Gastroesophageal sphincter (tissue), 4 donors: ENCODE measurements around the gene PDIA5. TPM values are rescaled to one million over a fixed set of nuclear protein-coding genes. Genes with fewer than 3 reads are reported as not detected.

ENCODE experiments used
- ATAC-seq: fragments of 150-250 bp; one replicate; pipeline ENCODE4 v1.9.1; 2016; ENCODE audit warnings: mild to moderate bottlenecking, moderate library complexity
- H3K27ac ChIP-seq, 4 donors: fragments of 200-600 bp; sonication (generic) in 3 of 4; 1 replicate in 3 of 4; 2 replicates in 1 of 4; pipeline ENCODE4 v1.5.1; 2016 to 2019
- H3K27me3 ChIP-seq: fragments of 200-600 bp; sonication (generic); one replicate; pipeline ENCODE4 v1.5.1; 2019
- H3K36me3 ChIP-seq, 2 donors: fragments of 200-600 bp; sonication (generic); one replicate each; pipeline ENCODE4 v1.5.1; 2019; ENCODE audit warnings: control low read depth in 1 of 2
- H3K4me1 ChIP-seq, 3 donors: fragments of 200-600 bp; sonication (generic); 1 replicate in 2 of 3; 2 replicates in 1 of 3; pipeline ENCODE4 v1.5.1; 2016 to 2019; ENCODE audit warnings: control low read depth in 2 of 3
- H3K4me3 ChIP-seq, 2 donors: fragments of 200-600 bp; sonication (generic); one replicate each; pipeline ENCODE4 v1.5.1; 2019; ENCODE audit warnings: mild to moderate bottlenecking in 1 of 2, moderate library complexity in 1 of 2
- H3K9me3 ChIP-seq, 3 donors: fragments of 200-600 bp; sonication (generic); one replicate each; pipeline ENCODE4 v1.5.1; 2017 to 2019; ENCODE audit warnings: control low read depth in 2 of 3
- CTCF ChIP-seq, 4 experiments: fragments of 200-600 bp in 2 of 4; fragments of 450-650 bp in 2 of 4; sonication (generic) in 1 of 4; IDR thresholded peaks; one replicate each; pipeline ENCODE4 v1.5.1; 2017 to 2019; ENCODE audit warnings: antibody characterized with exemption in 4 of 4, mild to moderate bottlenecking in 2 of 4, moderate library complexity in 2 of 4
- EP300 ChIP-seq: sonication (generic); formaldehyde crosslinking; IDR thresholded peaks from one replicate; pipeline ENCODE4 v1.6.1; 2017; ENCODE audit warnings: antibody characterized with exemption, mild to moderate bottlenecking
- POLR2A ChIP-seq, 2 donors: fragments of 450-650 bp; IDR thresholded peaks; one replicate each; pipeline ENCODE4 v1.6.1; 2017; ENCODE audit warnings: antibody characterized with exemption in 2 of 2, mild to moderate bottlenecking in 2 of 2, moderate library complexity in 1 of 2
- POLR2AphosphoS5 ChIP-seq: sonication (generic); formaldehyde crosslinking; IDR thresholded peaks from one replicate; pipeline ENCODE4 v1.6.1; 2017; ENCODE audit warnings: antibody characterized with exemption
- WGBS, 2 donors: methylation state at CpG; one replicate each; pipeline ENCODE4 v1.1.5; 2018; ENCODE audit warnings: low coverage in 1 of 2; 5-methylcytosine and 5-hydroxymethylcytosine counted together
- total RNA-seq, 4 donors: library from RNA; depleted of rRNA; stranded (reverse); fragments of >200 nt; gene quantifications; one replicate each; pipeline ENCODE4 v1.1.0, GENCODE V29; 2016

Gene PDIA5
- total RNA-seq, 4 donors from 2014 or later: 9.0 to 19.8 (median 16.9) TPM

- TF ChIP-seq POLR2A (IDR thresholded peaks at IDR 0.05) (no peak), POLR2AphosphoS5 (no peak), CTCF (IDR thresholded peaks at IDR 0.05) (no peak), EP300 (no peak)
- Histone ChIP-seq H3K27me3 (no peaks in the 10 kb centered on the region), H3K27ac (peak overlapping the region in 3 of 4 donors; percentile 3 to 77 (median 12)), H3K4me3 (no peak overlapping the region), H3K36me3 (no peaks in the 10 kb centered on the region), H3K4me1 (peaks cover 12 to 98% (median 54%) of the 10 kb centered on the region in 3 donors), H3K9me3 (no peaks in the 10 kb centered on the region)
- WGBS, 2 donors: 90 to 91% methylated on average over 6 to 7 of the region's 7 CpGs
- ATAC-seq: no peak
Measured at GRCh38 chr3:123080864-123081562, 14.2 kb downstream of the PDIA5 start.

- no peak for ATAC-seq
- TF ChIP-seq CTCF (IDR thresholded peaks at IDR 0.05) (no peak), POLR2AphosphoS5 (no peak), POLR2A (IDR thresholded peaks at IDR 0.05) (no peak), EP300 (no peak)
- no peaks in the 10 kb centered on the region for H3K36me3 ChIP-seq
- no peak overlapping the region for H3K4me3 ChIP-seq
- WGBS, 2 donors: 40% methylated on average over 3 to 5 of the region's 8 CpGs
- peak overlapping the region in 3 of 4 donors; percentile 14 to 77 (median 33) for H3K27ac ChIP-seq
- no peaks in the 10 kb centered on the region for H3K9me3 ChIP-seq
- H3K4me1 ChIP-seq: peaks cover 10 to 98% (median 52%) of the 10 kb centered on the region in 3 donors
- H3K27me3 ChIP-seq: no peaks in the 10 kb centered on the region
Measured at GRCh38 chr3:123081718-123082369, 15.0 kb downstream of the PDIA5 start.

GRCh38 chr3:123082370-123083065 lies 15.7 kb downstream of the PDIA5 start:
- Histone ChIP-seq H3K4me1 (peaks cover 9 to 98% (median 46%) of the 10 kb centered on the region in 3 donors), H3K4me3 (no peak overlapping the region), H3K36me3 (no peaks in the 10 kb centered on the region), H3K27me3 (no peaks in the 10 kb centered on the region), H3K9me3 (no peaks in the 10 kb centered on the region), H3K27ac (peak overlapping the region in 3 of 4 donors; percentile 33 to 77 (median 39))
- TF ChIP-seq CTCF (IDR thresholded peaks at IDR 0.05): no peak
- TF ChIP-seq POLR2AphosphoS5: peak; percentile 55
- TF ChIP-seq POLR2A (IDR thresholded peaks at IDR 0.05): no peak
- TF ChIP-seq EP300: no peak
- no peak for ATAC-seq
- 71 to 76% methylated on average over 5 of the region's 10 CpGs for WGBS, 2 donors

GRCh38 chr3:123083383-123084124 lies 16.7 kb downstream of the PDIA5 start:
- H3K36me3 ChIP-seq: no peaks in the 10 kb centered on the region
- H3K27ac ChIP-seq: peak overlapping the region in 3 of 4 donors; percentile 33 to 77 (median 39)
- H3K4me1 ChIP-seq: peaks cover 9 to 98% (median 46%) of the 10 kb centered on the region in 3 donors
- no peaks in the 10 kb centered on the region for H3K9me3 ChIP-seq
- WGBS, 2 donors: 24 to 31% methylated on average over 7 to 8 of the region's 8 CpGs
- no peaks in the 10 kb centered on the region for H3K27me3 ChIP-seq
- ATAC-seq: no peak
- no peak overlapping the region for H3K4me3 ChIP-seq
- TF ChIP-seq POLR2AphosphoS5 (no peak), POLR2A (IDR thresholded peaks at IDR 0.05) (no peak), CTCF (IDR thresholded peaks at IDR 0.05) (no peak), EP300 (no peak)
